ENCODE measurements around the gene ATG7. TPM values are rescaled to one million over a fixed set of nuclear protein-coding genes. Genes with fewer than 3 reads are reported as not detected.
"Not testable (repeated sequence)": the region's sequence is repeated elsewhere in the genome, so short reads cannot be mapped to it uniquely, and the experiment has no call there.

ATG7 gene
- total and polyA plus RNA-seq, 9 donors: 10.2 to 54.5 (median 37.4) TPM

- no peaks in the 10 kb centered on the region for H3K9me3 ChIP-seq
- H3K27ac ChIP-seq: no peak overlapping the region
- no peaks in the 10 kb centered on the region for H3K36me3 ChIP-seq
- H3K4me3 ChIP-seq: no peak overlapping the region
- no peaks in the 10 kb centered on the region for H3K27me3 ChIP-seq
- intact Hi-C loops (cut with DNase I): loop anchor here in 3 of 4 donors (5.0 to 10.0 kb wide), 4 partner anchors 178 to 570 kb away; partner anchors contain the start of gene HRH1 (in 2 of the 3)
- H3K4me1 ChIP-seq (ENCODE audit: insufficient read depth): no peaks in the 10 kb centered on the region
- TF ChIP-seq POLR2A (IDR thresholded peaks at IDR 0.05) (no peak), CTCF (IDR thresholded peaks at IDR 0.05) (peak; percentile 42 to 72 (median 68))
- WGBS, 3 donors: 28 to 39% (median 30%) methylated on average over 4 of the region's 4 CpGs
- DNase-seq: no peak
Observed at GRCh38 chr3:11335056-11335608, 62.9 kb downstream of the ATG7 start.

GRCh38 chr3:11339541-11339940 lies 67.3 kb downstream of the ATG7 start:
- Histone ChIP-seq H3K4me3 (no peak overlapping the region), H3K9me3 (no peaks in the 10 kb centered on the region), H3K4me1 (ENCODE audit: insufficient read depth) (no peaks in the 10 kb centered on the region), H3K27me3 (no peaks in the 10 kb centered on the region), H3K27ac (no peak overlapping the region), H3K36me3 (no peaks in the 10 kb centered on the region)
- no peak for TF ChIP-seq EP300 (IDR thresholded peaks at IDR 0.05)
- TF ChIP-seq POLR2A (IDR thresholded peaks at IDR 0.05): no peak
- TF ChIP-seq CTCF (IDR thresholded peaks at IDR 0.05): no peak
- no peak for DNase-seq
- intact Hi-C loops (cut with DNase I): loop anchor here in 3 of 4 donors (5.0 to 10.0 kb wide), 4 partner anchors 182 to 575 kb away; partner anchors contain the start of gene HRH1 (in 2 of the 3)
- 82 to 85% (median 85%) methylated on average over 3 of the region's 3 CpGs for WGBS, 3 donors

GRCh38 chr3:11346416-11346815 lies 74.2 kb downstream of the ATG7 start:
- intact Hi-C loops (cut with DNase I): no loop called here
- Histone ChIP-seq H3K27me3 (no peaks in the 10 kb centered on the region), H3K27ac (no peak overlapping the region), H3K36me3 (no peaks in the 10 kb centered on the region), H3K9me3 (no peaks in the 10 kb centered on the region), H3K4me3 (no peak overlapping the region), H3K4me1 (ENCODE audit: insufficient read depth) (no peaks in the 10 kb centered on the region)
- no peak for DNase-seq
- no peak for TF ChIP-seq CTCF (IDR thresholded peaks at IDR 0.05)
- TF ChIP-seq EP300 (IDR thresholded peaks at IDR 0.05): no peak
- TF ChIP-seq POLR2A (IDR thresholded peaks at IDR 0.05): no peak
- WGBS, 3 donors: 68 to 93% (median 73%) methylated on average over 1 of the region's 1 CpG

GRCh38 chr3:11348877-11349276 lies 76.7 kb downstream of the ATG7 start:
- H3K27me3 ChIP-seq; H3K4me1 ChIP-seq (ENCODE audit: insufficient read depth); DNase-seq; H3K9me3 ChIP-seq; intact Hi-C loops (cut with DNase I); H3K36me3 ChIP-seq; H3K4me3 ChIP-seq; H3K27ac ChIP-seq: not testable (repeated sequence)
- 96 to 98% (median 97%) methylated on average over 6 of the region's 6 CpGs for WGBS, 3 donors

GRCh38 chr3:11349446-11349845 lies 77.2 kb downstream of the ATG7 start:
- H3K27ac ChIP-seq: no peak overlapping the region
- no peaks in the 10 kb centered on the region for H3K9me3 ChIP-seq
- no peak overlapping the region for H3K4me3 ChIP-seq
- WGBS, 3 donors: 80 to 84% (median 83%) methylated on average over 2 of the region's 2 CpGs
- intact Hi-C loops (cut with DNase I): no loop called here
- DNase-seq: no peak
- H3K36me3 ChIP-seq: no peaks in the 10 kb centered on the region
- no peaks in the 10 kb centered on the region for H3K27me3 ChIP-seq
- TF ChIP-seq CTCF (IDR thresholded peaks at IDR 0.05): no peak
- TF ChIP-seq POLR2A (IDR thresholded peaks at IDR 0.05): no peak
- TF ChIP-seq EP300 (IDR thresholded peaks at IDR 0.05): no peak
- H3K4me1 ChIP-seq (ENCODE audit: insufficient read depth): no peaks in the 10 kb centered on the region
